Mammary epithelial cell (primary cell): ENCODE measurements around the gene PPP2R2B.

Experiments
- EZH2 ChIP-seq: IDR thresholded peaks from 2 replicates; pipeline ENCODE4 v1.6.1; 2012; ENCODE audit warnings: low read length, inconsistent platforms, borderline replicate concordance
- TF ChIP-seq, protein P1 (sequence below), 2 donors: IDR thresholded peaks in 1 of 2; conservative IDR thresholded peaks in 1 of 2; 2 replicates each; pipeline ENCODE4 v1.5.1; 2011 to 2012; ENCODE audit warnings: inconsistent platforms in 2 of 2, low read length in 2 of 2, mild to moderate bottlenecking in 2 of 2, control low read depth in 1 of 2, low read depth in 1 of 2; ENCODE audit not compliant: insufficient read depth in 1 of 2; ENCODE audit errors: extremely low read depth in 1 of 2

- TF ChIP-seq, protein P1, sequence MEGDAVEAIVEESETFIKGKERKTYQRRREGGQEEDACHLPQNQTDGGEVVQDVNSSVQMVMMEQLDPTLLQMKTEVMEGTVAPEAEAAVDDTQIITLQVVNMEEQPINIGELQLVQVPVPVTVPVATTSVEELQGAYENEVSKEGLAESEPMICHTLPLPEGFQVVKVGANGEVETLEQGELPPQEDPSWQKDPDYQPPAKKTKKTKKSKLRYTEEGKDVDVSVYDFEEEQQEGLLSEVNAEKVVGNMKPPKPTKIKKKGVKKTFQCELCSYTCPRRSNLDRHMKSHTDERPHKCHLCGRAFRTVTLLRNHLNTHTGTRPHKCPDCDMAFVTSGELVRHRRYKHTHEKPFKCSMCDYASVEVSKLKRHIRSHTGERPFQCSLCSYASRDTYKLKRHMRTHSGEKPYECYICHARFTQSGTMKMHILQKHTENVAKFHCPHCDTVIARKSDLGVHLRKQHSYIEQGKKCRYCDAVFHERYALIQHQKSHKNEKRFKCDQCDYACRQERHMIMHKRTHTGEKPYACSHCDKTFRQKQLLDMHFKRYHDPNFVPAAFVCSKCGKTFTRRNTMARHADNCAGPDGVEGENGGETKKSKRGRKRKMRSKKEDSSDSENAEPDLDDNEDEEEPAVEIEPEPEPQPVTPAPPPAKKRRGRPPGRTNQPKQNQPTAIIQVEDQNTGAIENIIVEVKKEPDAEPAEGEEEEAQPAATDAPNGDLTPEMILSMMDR (conservative IDR thresholded peaks at IDR 0.05 in 1 of 2, IDR thresholded peaks at IDR 0.05 in 1 of 2; ENCODE audit: extremely low read depth in 1 of 2, insufficient read depth in 1 of 2, low read depth in 1 of 2, low read length in 2 of 2), result no peak
- TF ChIP-seq EZH2, result no peak
Observed at GRCh38 chr5:146852089-146852488, 26.5 kb downstream of the PPP2R2B start.
